Measurements from ENCODE around the gene NID1. TPM values are rescaled to one million over a fixed set of nuclear protein-coding genes. Genes with fewer than 3 reads are reported as not detected.

The NID1 gene
- total RNA-seq, 1 experiment from 2014 or later: 0.32 TPM

DNA sequence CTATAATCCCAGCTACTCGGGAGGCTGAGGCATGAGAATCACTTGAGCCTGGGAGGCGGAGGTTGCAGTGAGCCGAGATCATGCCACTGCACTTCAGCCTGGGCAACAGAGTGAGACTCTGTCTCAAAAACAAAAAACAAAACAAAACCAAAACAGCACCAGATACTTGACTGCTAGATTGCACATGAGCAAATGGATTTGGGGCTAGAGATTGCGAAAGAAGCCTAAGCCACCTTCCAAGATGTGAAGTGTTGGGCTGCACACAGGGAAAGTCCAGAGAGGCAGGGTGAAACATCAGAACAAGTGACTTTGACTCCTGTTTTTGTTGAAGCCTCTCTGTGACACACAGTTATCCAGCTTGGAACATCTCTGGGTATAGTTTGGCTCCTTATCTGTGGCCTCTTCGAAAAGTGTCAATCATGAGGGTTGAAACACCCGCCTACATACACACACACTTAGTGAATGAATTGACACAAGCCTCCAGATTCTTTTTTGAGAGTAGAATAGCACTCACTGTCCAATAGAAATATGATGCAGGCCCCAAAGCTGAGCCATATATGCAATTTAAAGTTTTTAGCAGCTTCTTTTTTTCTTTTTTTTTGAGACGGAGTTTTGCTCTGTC, 43.2 kb upstream of the NID1 start:
- POLR2A ChIA-PET: no interaction called here
- H3K9me3 ChIP-seq (ENCODE audit: control insufficient read depth in 1 of 2, insufficient read depth in 1 of 2, low read depth in 1 of 2, low read length in 2 of 2): no peaks in the 10 kb centered on the region
- H3K4me2 ChIP-seq (ENCODE audit: low read length): no peak overlapping the region
- DNase-seq (ENCODE audit: low read depth, low spot score) (no peak), ATAC-seq (no peak)
- RAD21 ChIA-PET (ENCODE audit: low non-redundant PET in 1 of 2, low total read pairs in 2 of 2, uncharacterized antibody in 2 of 2, unreplicated experiment in 2 of 2): no interaction called here
- 0 out of 2 replicates have a peak, but pooled peaks have one; percentile 41 for TF ChIP-seq CEBPB (IDR thresholded peaks at IDR 0.05; ENCODE audit: low read depth)
- no peak for TF ChIP-seq SRF (IDR thresholded peaks at IDR 0.05; ENCODE audit: low read depth)
- CTCF ChIA-PET: interaction anchor here (1.0 to 1.3 kb wide), 3 partner anchors 29 to 424 kb away, joined by 3 to 4 read pairs (median 3); no protein-coding TSS in a partner anchor
- H3K4me3 ChIP-seq (replicated peaks in 1 of 2; ENCODE audit: low read depth in 1 of 2, low read length in 2 of 2): no peak overlapping the region
- no peaks in the 10 kb centered on the region for H3K79me2 ChIP-seq (ENCODE audit: insufficient read depth, low read length)
- H3K9ac ChIP-seq (ENCODE audit: low read length): no peak overlapping the region
- no peaks in the 10 kb centered on the region for H3K36me3 ChIP-seq (ENCODE audit: control insufficient read depth in 1 of 2, insufficient read depth in 2 of 2, low read length in 2 of 2)
- H3K27ac ChIP-seq (ENCODE audit: low read depth, low read length): no peak overlapping the region
- no peaks in the 10 kb centered on the region for H3K27me3 ChIP-seq (ENCODE audit: insufficient read depth, low read length)
- no peaks in the 10 kb centered on the region for H3K9me2 ChIP-seq (ENCODE audit: insufficient read depth)
- no peak overlapping the region for H2AFZ ChIP-seq (ENCODE audit: low read depth, low read length, poor library complexity, severe bottlenecking)
- no peaks in the 10 kb centered on the region for H4K20me1 ChIP-seq (ENCODE audit: insufficient read depth)
- intact Hi-C loops (cut with micrococcal nuclease): loop anchor here (5.0 to 10.0 kb wide), 4 partner anchors 174 to 1017 kb away; partner anchors contain the start of genes ERO1B, HEATR1 and MTR
- BruUV-seq (replicated peaks): no TSS peak
- H3K4me1 ChIP-seq (ENCODE audit: control insufficient read depth in 1 of 2, insufficient read depth in 2 of 2, low read length in 2 of 2): peaks cover 3 to 24% of the 10 kb centered on the region in 2 experiments; a peak in 3 of 4 replicates

DNA sequence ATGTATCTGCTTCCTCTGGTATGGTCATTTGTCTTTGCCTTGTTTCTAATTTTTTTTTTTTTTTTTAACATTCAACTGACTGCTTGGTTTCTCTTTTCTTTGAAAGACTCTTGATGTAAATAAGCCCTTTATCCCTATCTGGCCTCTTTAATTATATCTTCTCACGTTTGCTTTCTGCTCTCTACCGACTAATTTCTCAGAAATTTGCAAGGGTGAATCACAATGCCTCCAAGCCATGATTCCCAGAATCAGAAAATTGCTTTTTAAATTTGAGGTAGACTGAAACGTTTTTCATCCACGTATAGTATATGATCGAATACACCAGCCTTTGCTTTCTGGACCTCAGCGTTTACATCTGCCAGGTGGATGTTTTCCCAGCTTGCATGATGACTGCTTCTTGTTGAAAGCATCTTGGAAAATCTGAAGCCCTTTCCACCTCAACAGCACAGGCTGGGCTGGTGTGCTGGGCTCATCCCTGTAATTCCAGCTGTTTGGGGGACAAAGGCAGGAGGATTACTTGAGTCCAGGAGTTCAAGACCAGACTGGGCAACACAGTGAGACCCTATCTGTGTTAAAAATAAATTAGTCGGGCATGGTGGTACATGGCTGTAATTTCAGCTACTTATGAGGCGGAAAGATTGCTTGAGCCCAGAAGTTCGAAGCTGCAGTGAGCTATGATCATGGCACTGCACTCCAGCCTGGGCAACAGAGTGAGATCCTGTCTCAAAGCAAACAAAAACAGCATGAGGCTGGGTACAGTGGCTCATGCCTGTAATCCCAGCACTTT, 42.4 kb upstream of the NID1 start:
- intact Hi-C loops (cut with micrococcal nuclease): loop anchor here (5.0 to 10.0 kb wide), 4 partner anchors 175 to 1017 kb away; partner anchors contain the start of genes ERO1B, HEATR1 and MTR

More for the DNA sequence above, 42.4 kb upstream of the NID1 start:
- peak overlapping the region; percentile 99 for H2AFZ ChIP-seq (ENCODE audit: low read depth, low read length, poor library complexity, severe bottlenecking)
- H3K27ac ChIP-seq (ENCODE audit: low read depth, low read length): no peak overlapping the region
- no peak for TF ChIP-seq ELF1 (IDR thresholded peaks at IDR 0.05; ENCODE audit: borderline replicate concordance, low read depth)
- TF ChIP-seq CTCF (IDR thresholded peaks at IDR 0.05 in 2 of 3, conservative IDR thresholded peaks at IDR 0.05 in 1 of 3; ENCODE audit: borderline replicate concordance in 1 of 3, insufficient read depth in 1 of 3, low read depth in 2 of 3, low read length in 2 of 3): no peak
- no peak for TF ChIP-seq ZFX (IDR thresholded peaks at IDR 0.05)
- TF ChIP-seq RAD21 (IDR thresholded peaks at IDR 0.05; ENCODE audit: low read depth): no peak
- TF ChIP-seq ZBTB33 (IDR thresholded peaks at IDR 0.05; ENCODE audit: extremely low read depth, insufficient replicate concordance, low read length): no peak
- no peak for TF ChIP-seq EZH2 (IDR thresholded peaks at IDR 0.05)
- TF ChIP-seq REST (IDR thresholded peaks at IDR 0.05; ENCODE audit: low read depth): no peak
- ChIA-PET CTCF (interaction anchor here (1.3 kb wide), 1 partner anchor 30 kb away, joined by 3 read pairs; no protein-coding TSS in a partner anchor), RAD21 (ENCODE audit: low non-redundant PET in 1 of 2, low total read pairs in 2 of 2, uncharacterized antibody in 2 of 2, unreplicated experiment in 2 of 2) (no interaction called here), POLR2A (no interaction called here)
- no peaks in the 10 kb centered on the region for H3K27me3 ChIP-seq (ENCODE audit: insufficient read depth, low read length)
- H3K9ac ChIP-seq (ENCODE audit: low read length): no peak overlapping the region
- peak overlapping the region; percentile 91; the same call in 1 of the 2 replicates for H3K4me2 ChIP-seq (ENCODE audit: low read length)
- H3K9me2 ChIP-seq (ENCODE audit: insufficient read depth): no peaks in the 10 kb centered on the region
- H3K9me3 ChIP-seq (ENCODE audit: control insufficient read depth in 1 of 2, insufficient read depth in 1 of 2, low read depth in 1 of 2, low read length in 2 of 2): no peaks in the 10 kb centered on the region
- no peak for ATAC-seq
- no TSS peak for BruUV-seq (replicated peaks)
- H3K4me3 ChIP-seq (replicated peaks in 1 of 2; ENCODE audit: low read depth in 1 of 2, low read length in 2 of 2): no peak overlapping the region
- DNase-seq (ENCODE audit: low read depth, low spot score): no peak
- H3K79me2 ChIP-seq (ENCODE audit: insufficient read depth, low read length): no peaks in the 10 kb centered on the region
- no peaks in the 10 kb centered on the region for H3K36me3 ChIP-seq (ENCODE audit: control insufficient read depth in 1 of 2, insufficient read depth in 2 of 2, low read length in 2 of 2)
- H3K4me1 ChIP-seq (ENCODE audit: control insufficient read depth in 1 of 2, insufficient read depth in 2 of 2, low read length in 2 of 2): peaks cover 3 to 24% of the 10 kb centered on the region in 2 experiments; a peak in 3 of 4 replicates
- H4K20me1 ChIP-seq (ENCODE audit: insufficient read depth): no peaks in the 10 kb centered on the region

Data from HCT116 (cell line).